Spleen (tissue), 11 donors: ENCODE measurements around the gene ANKS4B. TPM values are rescaled to one million over a fixed set of nuclear protein-coding genes. Genes with fewer than 3 reads are reported as not detected.

ENCODE experiments used
- DNase-seq: peaks from one replicate; pipeline ENCODE4 v3.0.0-alpha.2; 2020
- H3K27ac ChIP-seq, 8 donors: fragments of 200-600 bp; sonication (generic) in 7 of 8; 1 replicate in 4 of 8; 2 replicates in 4 of 8; pipeline versions ENCODE4 v1.5.0 to v1.8.0; 2016 to 2021; ENCODE audit warnings: inconsistent platforms in 4 of 8, mild to moderate bottlenecking in 4 of 8, moderate library complexity in 1 of 8
- H3K27me3 ChIP-seq, 7 donors: fragments of 200-600 bp; sonication (generic) in 6 of 7; replicated peaks in 1 of 7; 1 replicate in 4 of 7; 2 replicates in 3 of 7; pipeline versions ENCODE4 v1.5.0 to v1.8.0; 2016 to 2021; ENCODE audit warnings: inconsistent platforms in 3 of 7, mild to moderate bottlenecking in 1 of 7
- H3K36me3 ChIP-seq, 6 donors: fragments of 200-600 bp; sonication (generic) in 5 of 6; 1 replicate in 4 of 6; 2 replicates in 2 of 6; pipeline versions ENCODE4 v1.5.0 to v1.8.0; 2016 to 2021; ENCODE audit warnings: inconsistent platforms in 2 of 6
- H3K4me1 ChIP-seq, 6 donors: fragments of 200-600 bp; sonication (generic) in 5 of 6; 1 replicate in 3 of 6; 2 replicates in 3 of 6; pipeline versions ENCODE4 v1.5.0 to v1.8.0; 2016 to 2021; ENCODE audit warnings: inconsistent platforms in 3 of 6
- H3K4me3 ChIP-seq, 8 donors: fragments of 200-600 bp; sonication (generic) in 7 of 8; 1 replicate in 4 of 8; 2 replicates in 4 of 8; pipeline versions ENCODE4 v1.5.0 to v1.8.0; 2016 to 2021; ENCODE audit warnings: inconsistent platforms in 4 of 8, mild to moderate bottlenecking in 4 of 8, moderate library complexity in 2 of 8
- H3K9me3 ChIP-seq, 8 donors: fragments of 200-600 bp; sonication (generic) in 7 of 8; 1 replicate in 4 of 8; 2 replicates in 4 of 8; pipeline versions ENCODE4 v1.5.0 to v1.8.0; 2016 to 2021; ENCODE audit warnings: inconsistent platforms in 4 of 8
- CTCF ChIP-seq, 11 experiments: fragments of 200-600 bp in 7 of 11; fragments of 450-650 bp in 4 of 11; sonication (generic) in 4 of 11; IDR thresholded peaks in 8 of 11; conservative IDR thresholded peaks in 3 of 11; 1 replicate in 7 of 11; 2 replicates in 4 of 11; pipeline versions ENCODE4 v1.4.0 to v1.8.0; 2016 to 2021; ENCODE audit warnings: antibody characterized with exemption in 11 of 11, inconsistent platforms in 4 of 11, mild to moderate bottlenecking in 1 of 11
- POLR2A ChIP-seq, 3 donors: fragments of 450-650 bp; IDR thresholded peaks; one replicate each; pipeline ENCODE4 v1.5.1; 2017; ENCODE audit warnings: antibody characterized with exemption in 3 of 3, mild to moderate bottlenecking in 1 of 3
- POLR2AphosphoS5 ChIP-seq, 3 donors: sonication (generic); formaldehyde crosslinking; IDR thresholded peaks; one replicate each; pipeline ENCODE4 v1.5.1; 2017; ENCODE audit warnings: antibody characterized with exemption in 3 of 3
- WGBS, 5 donors: extraction: QIAGEN DNeasy Blood & Tissue Kit in 3 of 5; methylation state at CpG; one replicate each; pipeline versions ENCODE4 v1.1.5 to v1.1.7; 2013 to 2018; 5-methylcytosine and 5-hydroxymethylcytosine counted together
- intact Hi-C: fragments of 100-400 bp; cut with DNase I; formaldehyde crosslinking; loops from one replicate; pipeline ENCODE4 v1.15.0; 2023; ENCODE audit warnings: low total_unique reads
- polyA plus RNA-seq, 3 donors: library from polyadenylated mRNA; stranded (reverse); fragments of 200-250 nt; gene quantifications; one replicate each; pipeline ENCODE4 v1.2.1, GENCODE V29; 2013
- total RNA-seq, 7 donors: library from RNA; depleted of rRNA in 3 of 7; stranded (reverse); fragments of >200 nt in 3 of 7; fragmentation: NEBNext Ultra II Directional in 4 of 7; extraction: Animal tissue kit (Norgen Biotek cat#: 25700) in 4 of 7; gene quantifications; one replicate each; pipeline versions ENCODE4 v1.1.0 to v1.2.1, GENCODE V29; 2016 to 2021
- donor health status: healthy with polysubstance abuse.
- donor health status: DM: no; HTN: no; CAD: no; lungs with moderate emphysema.
- donor health status: DM: no; HTN: no; CAD: no.
- donor health status: Bipolar disorder and iron deficiency.
- donor health status: healthy.
- donor health status: DM: no; HTN: no; CAD: no.
- donor health status: DM: yes; HTN: yes; CAD: no.

The ANKS4B gene
- total and polyA plus RNA-seq, 10 donors = 0.03 TPM; not detected in 9

GRCh38 chr16:21218153-21218552, 15.3 kb upstream of the ANKS4B start:
- intact Hi-C loops = no loop called here
- 59 to 73% (median 68%) methylated on average over 7 of the region's 7 CpGs for WGBS, 5 donors
- Histone ChIP-seq H3K4me1 (no peaks in the 10 kb centered on the region), H3K9me3 (no peaks in the 10 kb centered on the region), H3K27me3 (peaks cover 0 to 44% (median 0%) of the 10 kb centered on the region in 7 donors), H3K36me3 (no peaks in the 10 kb centered on the region), H3K27ac (no peak overlapping the region), H3K4me3 (no peak overlapping the region)
- no peak for DNase-seq
- TF ChIP-seq POLR2AphosphoS5 (IDR thresholded peaks at IDR 0.05) = no peak
- no peak for TF ChIP-seq CTCF (IDR thresholded peaks at IDR 0.05 in 8 of 11, conservative IDR thresholded peaks at IDR 0.05 in 3 of 11)
- TF ChIP-seq POLR2A (IDR thresholded peaks at IDR 0.05) = no peak

DNA sequence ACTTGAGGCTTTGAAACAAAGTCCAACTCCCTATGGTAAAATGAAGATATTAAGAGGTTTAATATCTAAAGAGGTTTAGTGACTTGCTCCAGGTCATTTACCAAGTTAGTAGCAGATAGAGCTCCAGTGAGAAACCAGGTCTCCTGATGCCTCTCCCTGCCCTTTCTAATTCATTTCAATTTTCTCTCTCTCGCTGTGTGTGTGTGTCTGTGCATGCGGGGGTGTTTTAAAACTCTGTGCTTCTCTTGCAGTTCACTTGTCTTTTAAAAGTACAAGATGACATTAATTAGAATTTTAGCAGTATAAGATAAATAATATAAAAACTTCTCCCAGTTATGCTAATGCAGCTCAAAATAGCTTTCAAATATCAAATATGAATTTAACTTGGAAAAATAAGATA, 13.9 kb upstream of the ANKS4B start:
- Histone ChIP-seq H3K4me1 (no peaks in the 10 kb centered on the region), H3K27ac (no peak overlapping the region), H3K4me3 (no peak overlapping the region), H3K36me3 (no peaks in the 10 kb centered on the region), H3K9me3 (no peaks in the 10 kb centered on the region), H3K27me3 (peaks cover 0 to 45% (median 0%) of the 10 kb centered on the region in 7 donors)
- intact Hi-C loops = no loop called here
- DNase-seq = no peak
- TF ChIP-seq POLR2A (IDR thresholded peaks at IDR 0.05) (no peak), CTCF (IDR thresholded peaks at IDR 0.05 in 8 of 11, conservative IDR thresholded peaks at IDR 0.05 in 3 of 11) (no peak), POLR2AphosphoS5 (IDR thresholded peaks at IDR 0.05) (no peak)
- 89 to 100% (median 96%) methylated on average over 2 of the region's 2 CpGs for WGBS, 5 donors

DNA sequence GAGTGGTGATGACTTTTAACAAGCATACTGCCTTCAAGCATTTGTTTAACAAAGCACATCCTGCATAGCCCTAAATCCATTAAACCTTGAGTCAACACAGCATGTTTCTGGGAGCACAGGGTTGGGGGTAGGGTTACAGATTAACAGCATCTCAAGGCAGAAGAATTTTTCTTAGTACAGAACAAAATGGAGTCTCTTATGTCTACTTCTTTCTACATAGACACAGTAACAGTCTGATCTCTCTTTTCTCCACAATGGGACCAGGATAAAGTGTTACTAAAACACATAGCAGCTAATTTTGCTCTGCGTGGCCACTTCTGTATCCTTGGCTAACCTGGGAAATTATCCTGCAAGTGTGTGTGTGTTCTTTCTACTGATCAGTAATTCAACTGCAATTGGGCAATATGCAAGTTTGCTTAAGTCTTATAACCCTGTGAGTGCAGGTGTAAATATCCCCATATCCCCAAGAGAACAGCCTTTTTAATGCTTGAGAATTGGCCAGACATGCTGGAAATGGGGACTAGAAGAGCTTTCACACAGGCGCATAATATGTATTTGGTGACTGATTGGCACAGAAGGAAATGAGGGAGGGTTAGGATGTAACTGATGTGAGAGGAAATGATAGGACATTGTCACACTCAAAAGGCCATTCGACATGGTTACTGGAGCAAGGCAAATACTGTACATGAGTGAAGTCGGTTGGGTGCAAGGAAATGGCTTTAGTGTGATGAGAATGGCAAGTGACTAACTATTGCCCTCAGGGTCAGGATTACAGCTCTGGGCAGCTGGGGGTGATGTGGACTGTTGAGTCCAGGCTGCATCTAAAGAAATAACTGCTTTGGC, 10.8 kb upstream of the ANKS4B start:
- Histone ChIP-seq H3K4me3 (no peak overlapping the region), H3K4me1 (no peaks in the 10 kb centered on the region), H3K27ac (no peak overlapping the region), H3K27me3 (peaks cover 0 to 40% (median 0%) of the 10 kb centered on the region in 7 donors), H3K9me3 (no peaks in the 10 kb centered on the region), H3K36me3 (no peaks in the 10 kb centered on the region)
- TF ChIP-seq CTCF (IDR thresholded peaks at IDR 0.05 in 8 of 11, conservative IDR thresholded peaks at IDR 0.05 in 3 of 11) (no peak), POLR2A (IDR thresholded peaks at IDR 0.05) (no peak), POLR2AphosphoS5 (IDR thresholded peaks at IDR 0.05) (no peak)
- 67 to 75% (median 71%) methylated on average over 4 of the region's 4 CpGs for WGBS, 5 donors
- DNase-seq = no peak
- intact Hi-C loops = no loop called here

- no peak overlapping the region for H3K27ac ChIP-seq
- H3K36me3 ChIP-seq = no peaks in the 10 kb centered on the region
- no peak for DNase-seq
- intact Hi-C loops = no loop called here
- no peak for TF ChIP-seq POLR2AphosphoS5 (IDR thresholded peaks at IDR 0.05)
- no peak for TF ChIP-seq POLR2A (IDR thresholded peaks at IDR 0.05)
- no peak for TF ChIP-seq CTCF (IDR thresholded peaks at IDR 0.05 in 8 of 11, conservative IDR thresholded peaks at IDR 0.05 in 3 of 11)
- H3K4me3 ChIP-seq = no peak overlapping the region
- 70 to 77% (median 73%) methylated on average over 9 of the region's 9 CpGs for WGBS, 5 donors
- H3K4me1 ChIP-seq = no peaks in the 10 kb centered on the region
- no peaks in the 10 kb centered on the region for H3K9me3 ChIP-seq
- H3K27me3 ChIP-seq = peaks cover 0 to 29% (median 0%) of the 10 kb centered on the region in 7 donors
These were observed 9.7 kb upstream of the ANKS4B start for GRCh38 chr16:21223787-21224186.
